Measurements from ENCODE around the gene EMP1. TPM values are rescaled to one million over a fixed set of nuclear protein-coding genes. Genes with fewer than 3 reads are reported as not detected.

EMP1 gene
- total and polyA plus RNA-seq, 9 of the 15 experiments (the other 6 are each of a cell fraction or from before 2014, with no cell fraction given), result 0.10 to 0.60 TPM; not detected in 7

- TF ChIP-seq PRDM10 (IDR thresholded peaks at IDR 0.05; ENCODE audit: partially characterized antibody) (no peak), ELK1 (CRISPR knock-in tag; IDR thresholded peaks at IDR 0.05) (no peak)
Measured at GRCh38 chr12:13238204-13238603, 41.7 kb downstream of the EMP1 start (continued).

GRCh38 chr12:13241833-13242488, 45.4 kb downstream of the EMP1 start:
- ChIA-PET POLR2A (no interaction called here), CTCF (ENCODE audit: low intra/inter-chr PET ratio) (no interaction called here)
- Histone ChIP-seq H3K9me3 (replicated peaks; ENCODE audit: control insufficient read depth, insufficient read depth, low read depth, low read length) (no peaks in the 10 kb centered on the region), H3K4me2 (ENCODE audit: insufficient read depth, low read length) (no peak overlapping the region), H3K9ac (ENCODE audit: insufficient read depth in 1 of 2, low read depth in 2 of 2, low read length in 2 of 2) (no peak overlapping the region), H3K79me2 (ENCODE audit: control insufficient read depth, insufficient read depth, low read length) (no peaks in the 10 kb centered on the region), H4K20me1 (replicated peaks; ENCODE audit: control insufficient read depth, insufficient read depth, low read length) (no peaks in the 10 kb centered on the region), H3K4me1 (replicated peaks in 1 of 2; ENCODE audit: control insufficient read depth in 2 of 2, insufficient read depth in 2 of 2, low read length in 2 of 2) (no peaks in the 10 kb centered on the region), H2AFZ (ENCODE audit: low read depth, low read length) (no peak overlapping the region), H3K36me3 (ENCODE audit: control insufficient read depth, insufficient read depth, low read length) (no peaks in the 10 kb centered on the region), H3K9me1 (ENCODE audit: control insufficient read depth, insufficient read depth, low read length) (no peaks in the 10 kb centered on the region), H3K27ac (ENCODE audit: extremely low read depth, low read depth, low read length) (no peak overlapping the region), H3K27me3 (ENCODE audit: control insufficient read depth in 2 of 2, insufficient read depth in 2 of 2, low read length in 2 of 2) (no peaks in the 10 kb centered on the region), H3K4me3 (no peak overlapping the region)
- intact Hi-C loops (cut with micrococcal nuclease) (no loop called here), in situ Hi-C loops (cut with MboI) (no loop called here)
- 0% methylated on average over 2 of the region's 2 CpGs for WGBS (ENCODE audit: insufficient coverage, low coverage, missing lambda C conversion rate)
- no peak for TF ChIP-seq NR0B1 (IDR thresholded peaks at IDR 0.05; ENCODE audit: partially characterized antibody)
- TF ChIP-seq BRF1 (IDR thresholded peaks at IDR 0.05; ENCODE audit: borderline replicate concordance, extremely low read depth, insufficient read length), result no peak
- TF ChIP-seq NR3C1 (CRISPR knock-in tag; IDR thresholded peaks at IDR 0.05), result no peak
- no peak for TF ChIP-seq TEAD2 (tag; IDR thresholded peaks at IDR 0.05)
- TF ChIP-seq MTA2 (IDR thresholded peaks at IDR 0.05; ENCODE audit: low read depth), result no peak
- no peak for TF ChIP-seq ZNF280A (IDR thresholded peaks at IDR 0.05; ENCODE audit: low read depth, partially characterized antibody)
- TF ChIP-seq KLF10 (CRISPR knock-in tag; IDR thresholded peaks at IDR 0.05), result no peak
- no peak for TF ChIP-seq KHSRP (IDR thresholded peaks at IDR 0.05)
- FAIRE-seq, result no peak
- no peak for ATAC-seq
- BruUV-seq (replicated peaks), result no TSS peak
- no peak for DNase-seq (ENCODE audit: extremely low read depth in 1 of 4, low spot score in 3 of 4)
